Sigmoid colon (tissue), 4 donors: ENCODE measurements around the gene CCDC107.

ENCODE experiments used
- POLR2AphosphoS5 ChIP-seq, 4 donors: sonication (generic); formaldehyde crosslinking; IDR thresholded peaks; one replicate each; pipeline ENCODE4 v1.6.1; 2017; ENCODE audit warnings: antibody characterized with exemption in 4 of 4
- TF ChIP-seq, protein P1 (sequence below), 4 experiments: fragments of 450-650 bp in 3 of 4; fragments of 200-600 bp in 1 of 4; IDR thresholded peaks; one replicate each; pipeline ENCODE4 v1.5.1; 2016 to 2019; ENCODE audit warnings: antibody characterized with exemption in 4 of 4, mild to moderate bottlenecking in 3 of 4, moderate library complexity in 2 of 4

DNA sequence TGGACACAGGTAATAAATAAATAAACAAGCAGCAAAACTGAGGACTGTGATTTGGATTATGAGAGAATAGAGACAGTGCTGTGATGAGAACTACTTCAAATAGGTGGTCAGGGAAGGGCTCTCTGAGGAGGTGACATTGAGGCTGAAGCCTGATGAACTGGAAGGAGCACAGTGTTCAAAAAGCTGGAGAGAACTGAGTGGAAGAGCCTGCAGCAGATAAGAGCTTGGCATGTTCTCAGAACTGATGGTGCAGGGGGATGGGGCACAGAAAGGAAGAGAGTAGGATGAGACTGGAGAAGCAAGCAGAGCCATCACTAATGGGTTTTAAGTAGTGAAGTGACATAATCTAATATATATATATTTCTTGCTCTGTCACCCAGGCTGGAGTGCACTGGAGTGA lies 42.9 kb downstream of the CCDC107 start:
- no peak for TF ChIP-seq POLR2AphosphoS5 (IDR thresholded peaks at IDR 0.05)
- TF ChIP-seq, protein P1, sequence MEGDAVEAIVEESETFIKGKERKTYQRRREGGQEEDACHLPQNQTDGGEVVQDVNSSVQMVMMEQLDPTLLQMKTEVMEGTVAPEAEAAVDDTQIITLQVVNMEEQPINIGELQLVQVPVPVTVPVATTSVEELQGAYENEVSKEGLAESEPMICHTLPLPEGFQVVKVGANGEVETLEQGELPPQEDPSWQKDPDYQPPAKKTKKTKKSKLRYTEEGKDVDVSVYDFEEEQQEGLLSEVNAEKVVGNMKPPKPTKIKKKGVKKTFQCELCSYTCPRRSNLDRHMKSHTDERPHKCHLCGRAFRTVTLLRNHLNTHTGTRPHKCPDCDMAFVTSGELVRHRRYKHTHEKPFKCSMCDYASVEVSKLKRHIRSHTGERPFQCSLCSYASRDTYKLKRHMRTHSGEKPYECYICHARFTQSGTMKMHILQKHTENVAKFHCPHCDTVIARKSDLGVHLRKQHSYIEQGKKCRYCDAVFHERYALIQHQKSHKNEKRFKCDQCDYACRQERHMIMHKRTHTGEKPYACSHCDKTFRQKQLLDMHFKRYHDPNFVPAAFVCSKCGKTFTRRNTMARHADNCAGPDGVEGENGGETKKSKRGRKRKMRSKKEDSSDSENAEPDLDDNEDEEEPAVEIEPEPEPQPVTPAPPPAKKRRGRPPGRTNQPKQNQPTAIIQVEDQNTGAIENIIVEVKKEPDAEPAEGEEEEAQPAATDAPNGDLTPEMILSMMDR (IDR thresholded peaks at IDR 0.05) = no peak
